ES-I3 (cell line): ENCODE data around the gene BMPR1B.

Experiments used
- H3K36me3 ChIP-seq: 2 replicates; pipeline ENCODE4 v1.6.1; 2013; ENCODE audit warnings: mild to moderate bottlenecking, low read length, control low read depth, moderate library complexity; ENCODE audit not compliant: insufficient read depth
- H3K4me1 ChIP-seq: 2 replicates; pipeline ENCODE4 v1.6.1; 2013; ENCODE audit warnings: mild to moderate bottlenecking, control low read depth, low read length; ENCODE audit not compliant: insufficient read depth
- H3K9ac ChIP-seq: 2 replicates; pipeline ENCODE4 v1.6.1; 2013; ENCODE audit warnings: low read depth, mild to moderate bottlenecking, low read length, moderate library complexity
- H3K9me3 ChIP-seq: 2 replicates; pipeline ENCODE4 v1.6.1; 2013; ENCODE audit warnings: mild to moderate bottlenecking, low read length, moderate library complexity; ENCODE audit not compliant: control insufficient read depth, insufficient read depth

Gene BMPR1B

GRCh38 chr4:94887027-94887426 is 129.3 kb downstream of the BMPR1B start:
- Histone ChIP-seq H3K9ac (no peak overlapping the region), H3K9me3 (no peaks in the 10 kb centered on the region; the same call in 1 of the 2 replicates), H3K36me3 (no peaks in the 10 kb centered on the region), H3K4me1 (0 out of 2 replicates have a peak, but pooled peaks cover 9% of the 10 kb centered on the region)

GRCh38 chr4:94889523-94889922 is 131.8 kb downstream of the BMPR1B start:
- H3K9ac ChIP-seq, result no peak overlapping the region

GRCh38 chr4:94889946-94890345 is 132.2 kb downstream of the BMPR1B start:
- Histone ChIP-seq H3K4me1 (0 out of 2 replicates have a peak, but pooled peaks cover 9% of the 10 kb centered on the region), H3K9ac (no peak overlapping the region), H3K9me3 (no peaks in the 10 kb centered on the region; the same call in 1 of the 2 replicates), H3K36me3 (no peaks in the 10 kb centered on the region)

More at GRCh38 chr4:94889523-94889922, 131.8 kb downstream of the BMPR1B start:
- Histone ChIP-seq H3K4me1 (0 out of 2 replicates have a peak, but pooled peaks cover 9% of the 10 kb centered on the region), H3K36me3 (no peaks in the 10 kb centered on the region), H3K9me3 (no peaks in the 10 kb centered on the region; the same call in 1 of the 2 replicates)

GRCh38 chr4:94890579-94890978 is 132.8 kb downstream of the BMPR1B start:
- Histone ChIP-seq H3K9ac (no peak overlapping the region), H3K4me1 (0 out of 2 replicates have a peak, but pooled peaks cover 9% of the 10 kb centered on the region), H3K9me3 (no peaks in the 10 kb centered on the region; the same call in 1 of the 2 replicates), H3K36me3 (no peaks in the 10 kb centered on the region)

GRCh38 chr4:94892051-94892450 is 134.3 kb downstream of the BMPR1B start:
- Histone ChIP-seq H3K9ac (no peak overlapping the region), H3K9me3 (no peaks in the 10 kb centered on the region; the same call in 1 of the 2 replicates), H3K36me3 (no peaks in the 10 kb centered on the region), H3K4me1 (0 out of 2 replicates have a peak, but pooled peaks cover 10% of the 10 kb centered on the region)

GRCh38 chr4:94895081-94895480 is 137.3 kb downstream of the BMPR1B start:
- H3K36me3 ChIP-seq, result no peaks in the 10 kb centered on the region
- no peak overlapping the region for H3K9ac ChIP-seq
- 0 out of 2 replicates have a peak, but pooled peaks cover 5% of the 10 kb centered on the region for H3K4me1 ChIP-seq
- H3K9me3 ChIP-seq, result no peaks in the 10 kb centered on the region; the same call in 1 of the 2 replicates

GRCh38 chr4:94897023-94897422 is 139.3 kb downstream of the BMPR1B start:
- Histone ChIP-seq H3K4me1 (0 out of 2 replicates have a peak, but pooled peaks cover 5% of the 10 kb centered on the region), H3K36me3 (no peaks in the 10 kb centered on the region), H3K9ac (no peak overlapping the region), H3K9me3 (no peaks in the 10 kb centered on the region)

- no peaks in the 10 kb centered on the region for H3K36me3 ChIP-seq
- H3K4me1 ChIP-seq, result no peaks in the 10 kb centered on the region
- H3K9me3 ChIP-seq, result no peaks in the 10 kb centered on the region
- no peak overlapping the region for H3K9ac ChIP-seq
These were observed 147.8 kb downstream of the BMPR1B start for GRCh38 chr4:94905511-94905910.

GRCh38 chr4:94909645-94910044 is 151.9 kb downstream of the BMPR1B start:
- no peak overlapping the region for H3K9ac ChIP-seq
- no peaks in the 10 kb centered on the region for H3K4me1 ChIP-seq
- no peaks in the 10 kb centered on the region for H3K9me3 ChIP-seq
- no peaks in the 10 kb centered on the region for H3K36me3 ChIP-seq

- H3K4me1 ChIP-seq, result no peaks in the 10 kb centered on the region
- no peaks in the 10 kb centered on the region; the same call in none of the 2 replicates for H3K9me3 ChIP-seq
- H3K36me3 ChIP-seq, result no peaks in the 10 kb centered on the region
- no peak overlapping the region for H3K9ac ChIP-seq
These were observed 153.4 kb downstream of the BMPR1B start for GRCh38 chr4:94911106-94911505.

GRCh38 chr4:94912606-94913005 is 154.9 kb downstream of the BMPR1B start:
- H3K36me3 ChIP-seq, result no peaks in the 10 kb centered on the region
- no peak overlapping the region for H3K9ac ChIP-seq
- peaks cover 10% of the 10 kb centered on the region for H3K9me3 ChIP-seq
- no peaks in the 10 kb centered on the region for H3K4me1 ChIP-seq

- H3K4me1 ChIP-seq, result no peaks in the 10 kb centered on the region
- peaks cover 10% of the 10 kb centered on the region for H3K9me3 ChIP-seq
- H3K36me3 ChIP-seq, result no peaks in the 10 kb centered on the region
- no peak overlapping the region for H3K9ac ChIP-seq
These were observed 155.6 kb downstream of the BMPR1B start for GRCh38 chr4:94913316-94913715.

GRCh38 chr4:94917146-94917545 is 159.4 kb downstream of the BMPR1B start:
- H3K4me1 ChIP-seq, result no peaks in the 10 kb centered on the region
- peaks cover 10% of the 10 kb centered on the region for H3K9me3 ChIP-seq
- H3K36me3 ChIP-seq, result no peaks in the 10 kb centered on the region
- no peak overlapping the region for H3K9ac ChIP-seq

GRCh38 chr4:94918543-94918942 is 160.8 kb downstream of the BMPR1B start:
- Histone ChIP-seq H3K9ac (no peak overlapping the region), H3K9me3 (peaks cover 10% of the 10 kb centered on the region), H3K4me1 (no peaks in the 10 kb centered on the region), H3K36me3 (no peaks in the 10 kb centered on the region)

GRCh38 chr4:94920369-94920768 is 162.6 kb downstream of the BMPR1B start:
- Histone ChIP-seq H3K4me1 (no peaks in the 10 kb centered on the region), H3K36me3 (no peaks in the 10 kb centered on the region), H3K9ac (no peak overlapping the region), H3K9me3 (peaks cover 10% of the 10 kb centered on the region)
